ENCODE data around the gene RHD. TPM values are rescaled to one million over a fixed set of nuclear protein-coding genes. Genes with fewer than 3 reads are reported as not detected.

The RHD gene
- total RNA-seq, 3 donors from 2014 or later (not counting 1 experiment from before 2014, with no cell fraction given), result 0.21 TPM; not detected in 2

DNA sequence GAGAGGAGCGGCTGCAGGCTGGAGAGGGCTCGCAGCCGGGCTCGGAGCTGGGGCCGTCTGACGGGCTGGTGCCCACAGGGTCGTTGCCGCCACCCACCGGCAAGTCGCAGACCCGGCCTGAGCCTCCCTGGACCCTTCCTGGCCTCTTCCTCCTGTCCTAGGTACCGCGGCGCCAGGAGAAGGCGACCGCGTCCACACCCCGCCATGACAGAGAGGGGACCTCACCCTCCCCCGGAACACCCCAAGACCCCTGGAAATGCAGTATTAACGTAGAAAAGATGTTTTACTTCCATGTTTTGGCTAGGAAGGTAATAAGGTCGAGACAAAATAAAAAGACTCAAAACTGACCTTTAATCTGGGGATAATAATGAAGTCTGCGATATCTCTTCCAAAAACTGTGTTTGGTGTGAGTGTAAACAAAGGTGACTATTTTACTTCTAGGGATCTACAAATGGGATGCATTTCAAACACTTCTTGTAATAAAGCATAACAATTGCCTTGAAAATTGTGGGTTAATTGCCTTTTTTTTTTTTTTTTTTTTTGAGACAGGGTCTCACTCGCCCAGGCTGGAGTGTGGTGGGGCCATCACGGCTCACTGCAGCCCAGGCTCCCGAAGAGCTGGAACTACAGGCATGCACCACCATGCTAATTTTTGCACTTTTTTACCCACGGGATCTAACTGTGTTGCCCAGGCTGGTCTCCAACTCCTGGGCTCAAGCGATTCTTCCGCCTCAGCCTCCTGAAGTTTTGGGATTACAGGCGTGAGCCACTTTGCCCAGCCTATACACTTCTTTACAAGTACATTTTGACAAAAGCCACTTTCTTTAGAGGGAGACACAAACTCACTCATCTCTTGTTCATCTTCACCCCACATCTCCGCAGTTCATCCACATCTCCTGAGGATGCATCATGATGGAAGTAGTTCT is 24.2 kb upstream of the RHD start:
- peak overlapping the region; percentile 97 for H3K27ac ChIP-seq (ENCODE audit: low read length)
- 23% methylated on average over 26 of the region's 30 CpGs for WGBS (ENCODE audit: insufficient coverage)
- TF ChIP-seq CTCF (IDR thresholded peaks at IDR 0.05), result no peak
- Mint-ChIP-seq H3K9me3 (no peaks in the 10 kb centered on the region), H3K4me1 (peaks cover 38 to 40% of the 10 kb centered on the region in 2 donors), H3K4me3 (peak overlapping the region; percentile 97), H3K27me3 (ENCODE audit: low read depth in 2 of 2) (no peaks in the 10 kb centered on the region), H3K36me3 (peaks cover 24% of the 10 kb centered on the region), H3K27ac (peak overlapping the region; percentile 98)
- H3K9me3 ChIP-seq (ENCODE audit: control insufficient read depth, insufficient read depth, low read length), result no peaks in the 10 kb centered on the region
- H3K4me1 ChIP-seq (ENCODE audit: control insufficient read depth, insufficient read depth, low read length), result peaks cover 21% of the 10 kb centered on the region
- no peaks in the 10 kb centered on the region for H3K27me3 ChIP-seq (ENCODE audit: control insufficient read depth, insufficient read depth, low read length)
- DNase-seq (no peak), ATAC-seq (peak in 1 of 3 donors; percentile 34)
- H3K4me3 ChIP-seq (ENCODE audit: low read length), result peak overlapping the region; percentile 99
- intact Hi-C loops (cut with micrococcal nuclease), result loop anchor here (1.0 to 10.0 kb wide), 5 partner anchors 16 to 747 kb away; partner anchors contain the start of genes PAFAH2, SRRM1, SYF2 and TMEM50A
- peaks cover 29% of the 10 kb centered on the region for H3K36me3 ChIP-seq (ENCODE audit: control insufficient read depth, insufficient read depth, low read length)

DNA sequence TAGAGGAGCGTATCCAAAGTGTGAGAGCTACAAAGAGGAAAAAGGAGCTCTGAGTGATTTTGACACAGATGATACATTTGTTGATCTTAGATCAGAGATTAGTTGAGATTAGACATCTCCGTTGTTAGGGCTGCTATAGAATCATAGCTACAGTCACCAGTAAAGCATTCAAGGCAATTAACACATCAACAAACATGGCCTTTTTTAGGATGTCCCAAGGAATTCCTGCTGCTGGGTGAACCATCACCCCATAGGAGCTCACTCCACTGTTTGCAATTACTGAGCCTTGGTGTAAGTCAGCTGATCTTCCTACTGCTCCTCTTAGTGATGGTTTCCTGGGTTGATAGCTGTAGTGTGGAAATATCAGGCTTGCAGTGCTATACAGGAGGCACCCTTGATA is 18.4 kb upstream of the RHD start:
- Histone ChIP-seq H3K4me1 (ENCODE audit: control insufficient read depth, insufficient read depth, low read length) (no peaks in the 10 kb centered on the region), H3K9me3 (ENCODE audit: control insufficient read depth, insufficient read depth, low read length) (no peaks in the 10 kb centered on the region), H3K27ac (ENCODE audit: low read length) (no peak overlapping the region), H3K27me3 (ENCODE audit: control insufficient read depth, insufficient read depth, low read length) (no peaks in the 10 kb centered on the region), H3K4me3 (ENCODE audit: low read length) (no peak overlapping the region), H3K36me3 (ENCODE audit: control insufficient read depth, insufficient read depth, low read length) (peaks cover 3% of the 10 kb centered on the region)
- no peaks in the 10 kb centered on the region for H3K4me1 Mint-ChIP-seq
- H3K9me3 Mint-ChIP-seq, result no peaks in the 10 kb centered on the region
- 100% methylated on average over 2 of the region's 2 CpGs for WGBS (ENCODE audit: insufficient coverage)
- no peak overlapping the region for H3K27ac Mint-ChIP-seq
- intact Hi-C loops (cut with micrococcal nuclease), result no loop called here
- DNase-seq (peak in 1 of 2 donors; percentile 1), ATAC-seq (no peak)
- no peak for TF ChIP-seq CTCF (IDR thresholded peaks at IDR 0.05)
- no peak overlapping the region for H3K4me3 Mint-ChIP-seq
- H3K36me3 Mint-ChIP-seq, result no peaks in the 10 kb centered on the region
- no peaks in the 10 kb centered on the region for H3K27me3 Mint-ChIP-seq (ENCODE audit: low read depth in 2 of 2)

GRCh38 chr1:25255706-25256577 is 16.4 kb upstream of the RHD start:
- DNase-seq (peak in 1 of 2 donors; percentile 1), ATAC-seq (no peak)
- H3K27me3 ChIP-seq (ENCODE audit: control insufficient read depth, insufficient read depth, low read length), result no peaks in the 10 kb centered on the region
- no peaks in the 10 kb centered on the region for H3K9me3 ChIP-seq (ENCODE audit: control insufficient read depth, insufficient read depth, low read length)
- no peak overlapping the region for H3K27ac ChIP-seq (ENCODE audit: low read length)
- H3K4me1 ChIP-seq (ENCODE audit: control insufficient read depth, insufficient read depth, low read length), result no peaks in the 10 kb centered on the region
- WGBS (ENCODE audit: insufficient coverage), result 93% methylated on average over 18 of the region's 18 CpGs
- H3K9me3 Mint-ChIP-seq, result no peaks in the 10 kb centered on the region
- no peak overlapping the region for H3K27ac Mint-ChIP-seq
- TF ChIP-seq CTCF (IDR thresholded peaks at IDR 0.05), result no peak
- H3K27me3 Mint-ChIP-seq (ENCODE audit: low read depth in 2 of 2), result no peaks in the 10 kb centered on the region
- peaks cover 0 to 9% of the 10 kb centered on the region in 2 donors for H3K4me1 Mint-ChIP-seq
- no peaks in the 10 kb centered on the region for H3K36me3 Mint-ChIP-seq
- H3K36me3 ChIP-seq (ENCODE audit: control insufficient read depth, insufficient read depth, low read length), result peaks cover 3% of the 10 kb centered on the region
- no peak overlapping the region for H3K4me3 Mint-ChIP-seq
- intact Hi-C loops (cut with micrococcal nuclease), result no loop called here
- H3K4me3 ChIP-seq (ENCODE audit: low read length), result no peak overlapping the region
